Stimulated activated CD4-positive, alpha-beta T cell treated with anti-CD3 and anti-CD28 coated beads, TNF-alpha, amount 100 ng/mL, for 24 hours (primary cell): Measurements from ENCODE around the gene VAV1.
"Not testable (repeated sequence)": the region's sequence is repeated elsewhere in the genome, so short reads cannot be mapped to it uniquely, and the experiment has no call there.

Source experiments
- DNase-seq, 3 experiments: peaks; one replicate each; pipeline ENCODE4 v3.0.0-alpha.2; 2020; ENCODE audit warnings: low read depth in 3 of 3

The VAV1 gene

GRCh38 chr19:6787393-6787792 is 14.9 kb downstream of the VAV1 start:
- DNase-seq: no peak

DNA sequence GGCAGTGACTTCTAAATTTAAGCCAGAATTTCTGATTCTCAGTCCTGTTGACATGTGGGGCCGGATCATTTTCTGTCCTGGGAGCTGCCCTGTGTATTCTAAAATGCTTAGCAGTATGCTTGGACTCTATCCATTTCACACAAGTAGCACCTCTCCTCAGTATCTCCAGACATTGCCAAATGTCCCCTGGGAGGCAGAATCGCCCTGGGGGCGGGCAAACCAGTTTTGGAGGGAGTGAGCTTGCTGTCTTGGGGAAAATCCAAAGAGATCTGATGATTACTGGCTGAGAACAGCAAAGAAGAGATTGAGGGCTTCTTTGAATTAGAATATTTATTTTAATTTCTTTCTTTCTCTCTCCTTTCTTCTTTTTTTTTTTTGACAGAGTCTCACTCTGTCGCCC is 16.4 kb downstream of the VAV1 start:
- DNase-seq: no peak

GRCh38 chr19:6790194-6791128 is 18.0 kb downstream of the VAV1 start:
- no peak for DNase-seq

DNA sequence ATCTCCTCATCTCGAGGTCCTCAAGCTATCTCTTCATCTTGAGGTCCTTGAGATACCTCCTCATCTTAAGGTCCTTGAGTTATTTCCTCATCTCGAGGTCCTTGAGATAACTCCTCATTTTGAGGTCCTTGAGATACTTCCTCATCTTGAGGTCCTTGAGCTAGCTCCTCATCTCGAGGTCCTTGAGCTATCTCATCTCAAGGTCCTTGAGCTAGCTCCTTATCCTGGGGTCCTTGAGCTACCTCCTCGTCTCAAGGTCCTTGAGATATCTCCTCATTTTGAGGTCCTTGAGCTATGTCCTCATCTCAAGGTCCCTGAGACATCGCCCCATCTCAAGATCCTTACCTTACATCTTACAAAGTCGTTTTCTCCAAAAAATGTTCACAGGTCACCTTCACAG is 18.7 kb downstream of the VAV1 start:
- no peak for DNase-seq

DNA sequence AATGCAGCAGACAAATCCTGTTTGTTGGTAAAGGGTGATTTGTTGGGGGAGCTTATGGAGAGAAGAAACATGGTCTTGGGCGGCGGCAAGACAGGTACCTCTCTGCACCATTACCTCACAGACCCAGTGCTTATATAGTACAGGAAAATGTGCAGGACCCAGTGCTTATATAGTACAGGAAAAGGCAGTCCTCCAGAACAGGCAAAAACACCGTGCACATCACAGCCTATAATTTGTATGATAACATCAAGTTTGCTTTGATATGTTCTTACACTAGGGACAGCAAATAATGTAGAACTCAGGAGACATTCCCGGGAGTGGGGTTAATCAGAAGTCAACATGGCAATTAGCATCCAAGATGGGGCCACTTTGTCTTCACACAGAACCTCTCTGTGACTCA is 20.9 kb downstream of the VAV1 start:
- DNase-seq: no peak

GRCh38 chr19:6793973-6794372 is 21.5 kb downstream of the VAV1 start:
- no peak for DNase-seq

- DNase-seq: no peak
Measured at GRCh38 chr19:6794686-6795431, 22.4 kb downstream of the VAV1 start.

DNA sequence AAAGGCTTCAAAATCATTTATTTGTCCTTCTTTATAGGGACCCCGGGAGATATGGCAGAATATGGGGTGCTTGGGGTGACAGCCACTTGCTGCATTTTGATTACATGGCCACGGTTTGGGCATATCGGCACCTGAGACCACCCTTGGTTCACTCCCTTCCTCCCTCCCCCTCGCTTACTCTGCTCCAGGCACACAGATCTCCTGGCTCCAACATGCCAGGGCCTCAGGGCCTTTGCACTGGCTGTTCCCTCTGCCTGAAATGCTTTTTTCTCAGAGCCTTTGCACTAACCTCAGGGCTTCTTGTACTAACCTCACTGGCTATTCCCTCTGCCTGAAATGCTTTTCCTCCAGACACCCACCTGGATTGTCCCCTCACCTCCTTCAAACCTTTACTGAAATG is 23.8 kb downstream of the VAV1 start:
- DNase-seq: no peak

DNA sequence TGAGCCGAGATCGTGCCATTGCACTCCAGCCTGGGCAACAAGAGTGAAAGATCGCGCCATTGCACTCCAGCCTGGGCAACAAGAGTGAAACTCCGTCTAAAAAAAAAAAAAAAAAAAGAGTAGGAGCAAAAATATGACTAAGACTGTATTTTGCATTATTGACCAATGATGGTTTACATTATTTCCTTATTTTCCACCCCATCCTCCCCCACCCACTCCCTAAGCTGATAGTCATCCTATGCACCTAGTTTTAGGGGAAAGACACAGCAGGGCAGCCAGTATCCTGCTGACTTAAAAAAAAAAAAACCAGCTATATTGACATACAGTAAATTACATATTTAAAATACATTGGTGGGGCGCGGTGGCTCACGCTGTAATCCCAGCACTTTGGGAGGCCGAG is 25.1 kb downstream of the VAV1 start:
- no peak for DNase-seq

DNA sequence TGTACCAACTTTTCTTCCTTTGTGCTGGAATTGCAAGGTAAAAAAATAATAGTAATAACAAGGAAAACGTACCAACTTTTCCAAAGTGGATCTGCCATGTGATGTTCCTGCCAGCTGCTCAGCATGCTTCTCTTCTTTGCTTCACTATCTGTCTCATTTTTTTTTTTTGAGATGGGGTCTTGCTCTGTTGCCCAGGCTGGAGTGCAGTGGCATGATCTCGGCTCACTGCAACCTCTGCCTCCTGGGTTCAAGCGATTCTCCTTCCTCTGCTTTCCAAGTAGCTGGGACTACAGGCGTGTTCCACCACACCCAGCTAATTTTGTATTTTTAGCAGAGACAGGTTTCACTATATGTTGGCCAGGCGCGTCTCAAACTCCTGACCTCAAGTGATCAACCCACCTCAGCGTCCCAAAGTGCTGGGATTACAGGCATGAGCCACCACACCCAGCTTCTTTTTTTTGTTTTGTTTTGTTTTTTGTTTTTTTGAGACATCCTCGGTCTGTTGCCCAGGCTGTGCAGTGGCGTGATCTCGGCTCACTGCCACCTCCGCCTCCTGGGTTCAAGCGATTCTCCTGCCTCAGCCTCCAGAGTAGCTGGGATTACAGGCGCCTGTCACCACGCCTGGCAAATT is 27.8 kb downstream of the VAV1 start:
- not testable (repeated sequence) for DNase-seq

DNA sequence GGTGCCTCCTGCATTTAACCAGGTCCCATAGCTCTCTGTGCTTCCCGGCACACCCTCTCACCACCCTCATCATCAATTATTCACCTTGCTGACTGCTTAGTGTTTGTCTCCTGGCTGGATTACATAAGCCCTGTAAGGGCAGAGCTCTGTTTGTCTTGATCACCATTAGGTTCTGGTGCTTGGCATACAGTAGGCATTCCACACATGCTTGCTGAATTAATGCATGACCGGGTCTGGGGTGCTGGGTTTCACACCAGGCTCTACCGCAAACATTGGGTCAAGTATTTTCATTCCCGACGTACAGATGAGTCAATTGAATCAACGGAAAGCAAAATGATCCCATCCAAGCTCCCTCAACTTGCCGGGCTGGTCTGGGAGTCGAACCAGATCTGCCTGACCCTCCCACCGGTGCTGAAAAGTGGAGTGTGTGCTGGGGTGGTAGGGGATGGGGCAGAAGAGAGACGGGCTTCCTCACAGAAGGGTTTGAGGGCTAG is 28.5 kb downstream of the VAV1 start:
- DNase-seq: no peak

DNA sequence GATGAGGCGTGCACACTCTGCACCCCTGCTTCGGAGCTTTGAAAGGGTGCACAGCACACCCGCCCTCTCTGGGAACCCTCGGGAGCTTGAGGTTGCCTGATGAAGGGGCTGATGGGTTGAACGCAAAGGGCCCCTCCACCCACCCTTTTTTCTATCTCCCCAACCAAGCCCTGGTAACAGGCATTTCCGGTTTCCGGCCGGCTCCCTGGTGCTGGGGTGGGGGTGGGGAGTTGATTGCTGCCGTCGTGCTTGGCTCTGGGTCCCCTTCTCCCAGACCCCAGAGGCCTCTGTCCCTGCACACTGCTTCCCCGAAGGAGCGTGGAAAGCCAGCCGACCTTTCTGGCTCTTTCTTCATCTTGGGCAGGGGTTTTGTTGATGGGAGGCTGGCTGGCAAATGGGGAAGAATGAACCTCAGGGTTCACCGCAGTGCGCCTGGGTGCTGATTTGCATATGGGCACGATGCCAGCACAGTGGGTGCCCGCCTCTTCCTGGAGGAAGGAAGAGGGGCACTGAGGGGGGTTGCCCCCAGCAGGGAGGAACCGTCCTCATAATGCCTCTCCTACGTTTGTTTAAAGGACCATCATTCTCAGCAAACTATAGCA is 29.1 kb downstream of the VAV1 start:
- peak; percentile 67 to 79 (median 72) for DNase-seq

- DNase-seq: peak; percentile 41 to 73 (median 45)
Measured at GRCh38 chr19:6802336-6803035, 30.0 kb downstream of the VAV1 start.

GRCh38 chr19:6803036-6803404 is 30.5 kb downstream of the VAV1 start:
- DNase-seq: no peak

GRCh38 chr19:6806488-6806887 is 34.0 kb downstream of the VAV1 start:
- no peak for DNase-seq

- no peak for DNase-seq
Measured at GRCh38 chr19:6807291-6807690, 34.8 kb downstream of the VAV1 start.

DNA sequence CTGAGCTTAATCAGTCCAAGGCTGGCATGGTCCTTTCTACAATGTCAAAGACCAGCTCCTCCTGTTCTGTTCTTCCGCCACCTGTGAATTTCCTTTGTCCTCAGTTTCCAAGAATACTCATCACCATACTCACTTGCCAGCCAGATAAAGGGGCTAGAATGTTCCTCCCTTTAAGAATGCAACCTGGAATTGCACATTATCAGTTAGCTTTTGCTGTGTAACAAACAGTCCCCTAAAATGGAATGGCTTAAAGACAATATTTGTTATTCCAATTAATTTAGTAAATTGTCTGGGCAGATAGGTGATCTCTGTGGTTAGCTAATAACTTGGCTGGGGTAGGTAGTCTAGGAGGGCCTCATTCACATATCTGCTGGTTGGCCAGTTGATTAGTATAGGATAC is 36.0 kb downstream of the VAV1 start:
- no peak for DNase-seq

GRCh38 chr19:6809262-6809661 is 36.8 kb downstream of the VAV1 start:
- DNase-seq: no peak

GRCh38 chr19:6811378-6811777 is 38.9 kb downstream of the VAV1 start:
- DNase-seq: no peak

- no peak for DNase-seq
Measured at GRCh38 chr19:6811906-6812305, 39.4 kb downstream of the VAV1 start.

DNA sequence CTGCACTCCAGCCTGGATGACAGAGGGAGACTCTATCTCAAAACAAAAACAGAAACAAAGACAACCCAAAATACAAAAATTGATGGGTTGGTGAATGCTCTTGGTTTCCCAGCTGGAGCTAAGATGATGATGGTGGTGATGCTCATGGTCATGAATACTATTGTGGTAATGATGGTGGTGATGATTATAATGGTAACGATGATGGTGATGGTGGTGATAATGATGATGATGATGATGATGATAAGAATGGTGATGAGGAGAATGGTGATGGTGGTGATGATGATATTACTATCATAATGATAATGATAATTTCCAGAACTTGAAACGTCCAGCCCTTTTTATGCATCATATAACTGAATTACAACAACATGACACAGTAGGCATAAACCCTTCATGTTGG is 40.1 kb downstream of the VAV1 start:
- DNase-seq: no peak
